ENCODE results near the gene PQBP1. TPM values are rescaled to one million over a fixed set of nuclear protein-coding genes. Genes with fewer than 3 reads are reported as not detected.
"Not testable (repeated sequence)": the region's sequence is repeated elsewhere in the genome, so short reads cannot be mapped to it uniquely, and the experiment has no call there.

Gene PQBP1
- total and polyA plus RNA-seq, 2 donors (not counting 1 experiment from before 2014, with no cell fraction given): 89.9 to 128 TPM

GRCh38 chrX:48852857-48853256, 44.9 kb upstream of the PQBP1 start:
- Mint-ChIP-seq H3K27me3 (peaks cover 13% of the 10 kb centered on the region), H3K4me1 (no peaks in the 10 kb centered on the region), H3K4me3 (no peak overlapping the region), H3K27ac (no peak overlapping the region), H3K9me3 (ENCODE audit: insufficient read depth) (no peaks in the 10 kb centered on the region)
- Histone ChIP-seq H4K20me1 (ENCODE audit: control insufficient read depth, insufficient read depth, low read length, poor library complexity, severe bottlenecking) (no peaks in the 10 kb centered on the region), H3K4me1 (ENCODE audit: control insufficient read depth in 2 of 2, insufficient read depth in 2 of 2, low read length in 2 of 2) (no peaks in the 10 kb centered on the region), H3K9ac (ENCODE audit: low read length) (no peak overlapping the region), H3K36me3 (replicated peaks in 1 of 2; ENCODE audit: control extremely low read depth in 1 of 2, control insufficient read depth in 1 of 2, extremely low read depth in 1 of 2, insufficient read depth in 2 of 2, low read length in 1 of 2) (no peaks in the 10 kb centered on the region), H3K9me3 (ENCODE audit: control extremely low read depth in 1 of 3, control insufficient read depth in 2 of 3, insufficient read depth in 1 of 3, low read length in 2 of 3) (no peaks in the 10 kb centered on the region), H3K27ac (ENCODE audit: low read length in 2 of 2) (no peak overlapping the region), H3K27me3 (replicated peaks in 1 of 4; ENCODE audit: control extremely low read depth in 1 of 4, control insufficient read depth in 3 of 4, insufficient read depth in 4 of 4, low read length in 3 of 4) (no peaks in the 10 kb centered on the region), H3K79me2 (ENCODE audit: control insufficient read depth, insufficient read depth, low read length) (no peaks in the 10 kb centered on the region), H3K4me2 (replicated peaks; ENCODE audit: low read depth, low read length, poor library complexity, severe bottlenecking) (no peak overlapping the region), H2AFZ (ENCODE audit: insufficient read depth, low read depth, low read length, poor library complexity, severe bottlenecking) (no peak overlapping the region), H3K4me3 (ENCODE audit: control extremely low read depth in 1 of 5, extremely low read depth in 1 of 5, insufficient read depth in 1 of 5, low read depth in 2 of 5, low read length in 4 of 5) (no peak overlapping the region)
- no peak for DNase-seq
- WGBS (ENCODE audit: insufficient coverage): 100% methylated on average over 2 of the region's 7 CpGs
- ATAC-seq (ENCODE audit: low read depth): no peak
- intact Hi-C loops (cut with micrococcal nuclease): no loop called here
- TF ChIP-seq EZH2 (IDR thresholded peaks at IDR 0.05; ENCODE audit: borderline replicate concordance, insufficient read depth, low read depth, low read length, poor library complexity, severe bottlenecking) (no peak), CTCF (IDR thresholded peaks at IDR 0.05) (no peak)
- CTCF ChIA-PET: no interaction called here
- POLR2A ChIA-PET: no interaction called here

- H3K79me2 ChIP-seq (ENCODE audit: control insufficient read depth, insufficient read depth, low read length); H3K4me3 Mint-ChIP-seq; CTCF ChIA-PET; POLR2A ChIA-PET; ATAC-seq (ENCODE audit: low read depth); H3K36me3 ChIP-seq (replicated peaks in 1 of 2; ENCODE audit: control extremely low read depth in 1 of 2, control insufficient read depth in 1 of 2, extremely low read depth in 1 of 2, insufficient read depth in 2 of 2, low read length in 1 of 2); H3K9ac ChIP-seq (ENCODE audit: low read length); H3K4me1 Mint-ChIP-seq; H2AFZ ChIP-seq (ENCODE audit: insufficient read depth, low read depth, low read length, poor library complexity, severe bottlenecking); H3K27ac Mint-ChIP-seq; H3K4me3 ChIP-seq (ENCODE audit: control extremely low read depth in 1 of 5, extremely low read depth in 1 of 5, insufficient read depth in 1 of 5, low read depth in 2 of 5, low read length in 4 of 5); H3K27me3 ChIP-seq (replicated peaks in 1 of 4; ENCODE audit: control extremely low read depth in 1 of 4, control insufficient read depth in 3 of 4, insufficient read depth in 4 of 4, low read length in 3 of 4); DNase-seq; H4K20me1 ChIP-seq (ENCODE audit: control insufficient read depth, insufficient read depth, low read length, poor library complexity, severe bottlenecking); H3K4me1 ChIP-seq (ENCODE audit: control insufficient read depth in 2 of 2, insufficient read depth in 2 of 2, low read length in 2 of 2); H3K4me2 ChIP-seq (replicated peaks; ENCODE audit: low read depth, low read length, poor library complexity, severe bottlenecking); H3K9me3 ChIP-seq (ENCODE audit: control extremely low read depth in 1 of 3, control insufficient read depth in 2 of 3, insufficient read depth in 1 of 3, low read length in 2 of 3); H3K9me3 Mint-ChIP-seq (ENCODE audit: insufficient read depth); H3K27ac ChIP-seq (ENCODE audit: low read length in 2 of 2); intact Hi-C loops (cut with micrococcal nuclease): not testable (repeated sequence)
- peaks cover 13% of the 10 kb centered on the region for H3K27me3 Mint-ChIP-seq
Measured at GRCh38 chrX:48853494-48853893, 44.2 kb upstream of the PQBP1 start.

- POLR2A ChIA-PET; H3K27me3 ChIP-seq (replicated peaks in 1 of 4; ENCODE audit: control extremely low read depth in 1 of 4, control insufficient read depth in 3 of 4, insufficient read depth in 4 of 4, low read length in 3 of 4); H2AFZ ChIP-seq (ENCODE audit: insufficient read depth, low read depth, low read length, poor library complexity, severe bottlenecking); H3K36me3 ChIP-seq (replicated peaks in 1 of 2; ENCODE audit: control extremely low read depth in 1 of 2, control insufficient read depth in 1 of 2, extremely low read depth in 1 of 2, insufficient read depth in 2 of 2, low read length in 1 of 2); H3K9me3 Mint-ChIP-seq (ENCODE audit: insufficient read depth); H3K4me3 Mint-ChIP-seq; H3K4me3 ChIP-seq (ENCODE audit: control extremely low read depth in 1 of 5, extremely low read depth in 1 of 5, insufficient read depth in 1 of 5, low read depth in 2 of 5, low read length in 4 of 5); ATAC-seq (ENCODE audit: low read depth); H3K27ac Mint-ChIP-seq; H3K27ac ChIP-seq (ENCODE audit: low read length in 2 of 2); H3K4me2 ChIP-seq (replicated peaks; ENCODE audit: low read depth, low read length, poor library complexity, severe bottlenecking); CTCF ChIA-PET; H3K9me3 ChIP-seq (ENCODE audit: control extremely low read depth in 1 of 3, control insufficient read depth in 2 of 3, insufficient read depth in 1 of 3, low read length in 2 of 3); H4K20me1 ChIP-seq (ENCODE audit: control insufficient read depth, insufficient read depth, low read length, poor library complexity, severe bottlenecking); intact Hi-C loops (cut with micrococcal nuclease); H3K9ac ChIP-seq (ENCODE audit: low read length); DNase-seq; H3K79me2 ChIP-seq (ENCODE audit: control insufficient read depth, insufficient read depth, low read length); H3K4me1 ChIP-seq (ENCODE audit: control insufficient read depth in 2 of 2, insufficient read depth in 2 of 2, low read length in 2 of 2); H3K27me3 Mint-ChIP-seq; H3K4me1 Mint-ChIP-seq: not testable (repeated sequence)
- WGBS (ENCODE audit: insufficient coverage): 100% methylated on average over 1 of the region's 12 CpGs
Measured at GRCh38 chrX:48854121-48854804, 43.5 kb upstream of the PQBP1 start.
